ENCODE data around the gene SCN8A.

The SCN8A gene

GRCh38 chr12:51832354-51833107 lies 241.5 kb downstream of the SCN8A start:
- no peak for DNase-seq (ENCODE audit: low read depth, low spot score)

DNA sequence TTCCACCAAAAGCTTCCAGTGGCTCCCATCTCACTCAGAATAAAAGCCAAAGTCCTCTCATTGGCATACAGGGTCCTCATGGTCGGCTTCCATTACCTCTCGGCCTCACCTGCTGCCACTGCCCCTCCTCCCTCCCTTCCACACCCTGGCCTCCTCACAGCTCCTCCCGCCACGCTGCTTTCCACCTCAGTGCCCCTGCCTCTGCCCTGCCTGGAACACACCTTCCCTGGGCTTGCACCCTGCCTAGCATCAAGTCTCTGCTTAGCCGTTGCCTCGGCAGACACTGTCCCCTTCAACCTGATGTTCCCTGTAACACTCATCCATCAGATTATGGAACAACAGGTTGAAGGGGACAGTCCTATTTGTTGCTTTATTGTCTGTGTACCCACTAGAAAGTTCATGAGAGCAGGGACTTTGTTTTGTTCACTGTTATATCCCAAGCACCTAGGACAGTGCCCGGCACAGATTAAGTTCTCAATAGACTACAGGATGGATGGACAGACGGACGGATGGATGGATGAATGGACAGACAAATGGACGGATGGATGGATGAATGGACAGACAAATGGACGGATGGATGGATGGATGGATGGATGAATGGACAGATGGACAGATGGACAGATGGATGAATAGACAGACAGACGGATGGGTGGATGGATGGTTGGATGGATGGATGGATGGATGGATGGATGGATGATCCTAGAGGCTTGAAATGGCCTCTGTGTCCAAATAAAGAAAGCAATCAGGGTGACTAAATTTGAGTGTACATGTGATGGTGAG lies 242.6 kb downstream of the SCN8A start:
- DNase-seq (ENCODE audit: low read depth, low spot score), result no peak

GRCh38 chr12:51834411-51834810 lies 243.4 kb downstream of the SCN8A start:
- no peak for DNase-seq (ENCODE audit: low read depth, low spot score)

DNA sequence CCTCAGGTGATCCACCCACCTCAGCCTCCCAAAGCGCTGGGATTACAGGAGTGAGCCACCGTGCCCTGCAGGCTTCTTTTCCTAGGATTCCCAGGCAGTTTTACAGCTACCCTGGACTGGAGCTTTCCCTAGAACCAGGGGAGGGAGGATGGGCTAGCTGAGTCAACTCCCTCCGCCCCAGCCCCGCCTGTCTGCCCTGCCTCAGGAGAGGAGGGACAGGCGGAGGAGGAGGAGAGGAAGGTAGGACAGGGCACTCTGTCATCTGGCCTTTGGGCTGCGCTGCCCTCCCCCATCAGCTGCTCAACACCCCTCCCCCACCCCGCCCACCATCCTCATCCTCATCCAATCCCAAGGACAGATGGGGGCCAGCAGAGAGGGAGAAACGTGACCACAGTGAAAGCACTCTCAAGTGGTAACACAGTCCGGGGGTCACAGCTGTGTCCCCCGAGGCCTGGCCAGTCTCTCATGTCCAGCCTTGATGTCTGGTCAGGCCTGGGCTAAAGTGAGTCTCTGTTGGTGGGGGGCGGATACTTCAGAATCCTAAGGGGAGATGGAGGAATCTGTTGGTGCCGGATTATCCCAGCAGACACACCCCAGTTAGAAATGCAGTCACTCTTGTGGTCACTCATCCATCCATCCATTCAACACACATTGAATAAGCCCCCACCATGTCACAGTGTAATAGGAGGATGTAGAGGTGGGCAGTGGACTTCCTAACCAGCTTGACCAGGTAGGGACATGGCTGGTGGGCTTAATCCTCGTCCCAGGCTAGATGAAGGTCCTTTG lies 245.2 kb downstream of the SCN8A start:
- DNase-seq (ENCODE audit: low read depth, low spot score), result peak; percentile 97

DNA sequence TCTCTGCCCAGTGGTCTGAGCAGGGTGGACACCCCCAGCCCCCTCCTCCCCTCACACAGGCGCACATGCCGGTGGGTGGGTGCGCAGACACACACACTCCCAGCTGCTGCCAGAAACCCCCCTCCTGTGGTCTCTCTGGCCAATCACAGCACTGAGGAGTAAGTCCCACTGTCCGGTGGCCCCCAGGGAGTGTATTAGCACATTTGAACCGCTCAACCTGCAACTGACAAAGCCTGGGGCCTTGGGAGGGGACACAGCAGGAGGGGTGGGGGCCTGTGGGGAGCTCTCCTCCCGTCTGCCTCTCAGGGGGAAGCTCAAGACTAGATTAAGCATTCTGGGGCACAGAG lies 245.8 kb downstream of the SCN8A start:
- no peak for DNase-seq (ENCODE audit: low read depth, low spot score)

- peak; percentile 78 for DNase-seq (ENCODE audit: low read depth, low spot score)
Measured at GRCh38 chr12:51837286-51837685, 246.3 kb downstream of the SCN8A start.

DNA sequence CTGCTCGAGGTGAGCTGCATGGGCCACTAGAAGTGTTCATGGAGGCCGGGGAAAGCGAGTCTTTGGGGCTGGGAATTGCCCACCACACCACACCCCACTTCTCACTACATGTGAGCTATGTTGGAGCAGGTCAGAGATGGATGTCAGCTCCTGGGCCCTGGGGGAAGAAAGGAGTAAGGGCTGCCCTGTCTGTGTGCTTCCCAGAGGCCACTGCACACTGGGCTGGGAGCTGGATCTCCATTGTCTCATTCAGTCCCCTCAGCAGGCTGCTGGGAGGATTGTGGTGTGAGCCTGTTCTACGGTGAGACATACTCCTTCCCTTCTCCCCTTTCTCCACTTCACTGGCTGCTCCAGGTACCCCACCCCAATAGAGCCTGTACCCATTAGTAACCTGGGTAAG lies 247.0 kb downstream of the SCN8A start:
- DNase-seq (ENCODE audit: low read depth, low spot score), result no peak

DNA sequence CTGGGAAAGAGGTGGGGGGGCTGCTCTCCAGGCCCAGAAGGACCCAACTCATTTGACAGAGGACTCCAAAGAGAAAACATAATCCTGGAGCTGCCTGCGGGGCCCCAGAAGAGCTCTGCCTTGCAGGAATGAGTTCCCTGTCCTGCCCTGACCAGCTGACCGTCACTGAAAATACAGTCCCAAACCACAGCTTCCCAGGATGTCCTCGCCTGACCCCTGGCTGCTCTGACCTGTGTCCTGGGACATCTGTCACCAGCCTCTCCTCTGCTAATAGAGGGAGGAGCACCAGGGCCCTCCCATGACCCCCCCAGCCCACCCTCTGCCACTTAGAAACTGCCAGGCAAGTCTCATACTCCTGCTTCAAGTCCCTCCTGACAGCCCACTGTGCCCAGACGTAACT lies 247.7 kb downstream of the SCN8A start:
- DNase-seq (ENCODE audit: low read depth, low spot score), result no peak

- no peak for DNase-seq (ENCODE audit: low read depth, low spot score)
Measured at GRCh38 chr12:51839310-51839947, 248.4 kb downstream of the SCN8A start.

- no peak for DNase-seq (ENCODE audit: low read depth, low spot score)
Measured at GRCh38 chr12:51840966-51841365, 249.9 kb downstream of the SCN8A start.

GRCh38 chr12:51841727-51842126 lies 250.7 kb downstream of the SCN8A start:
- DNase-seq (ENCODE audit: low read depth, low spot score), result no peak

DNA sequence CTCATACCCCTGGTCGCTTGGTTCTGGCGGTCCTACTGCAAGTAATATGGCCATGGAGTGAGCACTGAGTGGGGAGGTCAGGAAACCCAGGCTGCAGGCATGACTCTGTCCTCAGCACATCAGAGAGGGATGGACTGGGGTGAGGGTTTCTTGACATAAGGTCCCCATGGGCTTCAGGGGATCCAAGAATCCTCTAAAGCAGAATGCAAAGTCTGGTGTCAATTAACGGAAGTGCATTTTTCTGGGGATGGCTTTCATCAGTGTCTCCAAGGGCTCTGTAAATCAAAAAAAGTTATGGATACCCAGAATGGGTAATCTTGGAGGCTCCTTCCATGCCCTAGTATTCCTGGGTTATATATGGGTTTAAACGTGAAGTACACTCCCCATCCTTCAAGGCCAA lies 253.8 kb downstream of the SCN8A start:
- no peak for DNase-seq (ENCODE audit: low read depth, low spot score)

DNA sequence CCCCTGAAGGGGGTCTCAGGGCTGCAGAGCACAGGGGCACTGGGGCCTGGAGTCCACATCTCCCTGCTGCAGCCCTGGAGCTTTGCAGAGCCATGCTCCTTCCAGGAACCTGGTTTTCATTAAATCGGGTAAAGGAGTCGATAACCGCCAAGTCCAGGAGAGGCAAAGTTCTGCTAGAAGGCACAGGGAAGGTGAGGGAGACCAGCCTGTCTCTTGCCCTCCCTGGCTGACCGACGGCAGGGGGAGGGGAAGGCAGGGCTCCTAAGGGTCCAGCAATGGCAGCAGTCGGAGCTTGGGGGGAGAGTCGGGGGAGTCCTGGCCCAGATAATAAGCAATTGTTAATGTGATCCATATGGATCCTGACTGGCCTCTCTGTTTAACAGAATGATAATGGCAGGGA lies 254.4 kb downstream of the SCN8A start:
- DNase-seq (ENCODE audit: low read depth, low spot score), result no peak

DNA sequence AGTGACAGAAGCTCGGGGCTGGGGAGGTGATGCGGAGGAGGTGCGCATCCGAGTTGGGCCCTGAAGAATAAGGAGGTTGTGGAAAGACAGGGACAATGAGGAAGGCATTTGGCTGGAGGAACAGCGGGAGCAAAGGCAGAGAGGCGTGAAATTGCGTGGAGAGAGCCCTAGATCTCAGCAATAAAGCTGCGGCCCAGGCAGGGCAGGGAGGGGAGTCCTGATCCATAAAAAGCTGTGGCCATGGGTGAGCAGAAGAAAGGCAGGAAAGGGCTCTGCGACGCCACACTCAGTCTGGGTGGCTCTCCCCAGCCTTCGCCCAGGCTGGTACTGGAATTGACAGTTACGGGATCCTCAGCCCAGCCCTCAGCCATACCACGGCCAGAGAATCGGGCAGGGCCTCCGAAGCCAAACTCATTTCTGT lies 255.2 kb downstream of the SCN8A start:
- no peak for DNase-seq (ENCODE audit: low read depth, low spot score)

DNA sequence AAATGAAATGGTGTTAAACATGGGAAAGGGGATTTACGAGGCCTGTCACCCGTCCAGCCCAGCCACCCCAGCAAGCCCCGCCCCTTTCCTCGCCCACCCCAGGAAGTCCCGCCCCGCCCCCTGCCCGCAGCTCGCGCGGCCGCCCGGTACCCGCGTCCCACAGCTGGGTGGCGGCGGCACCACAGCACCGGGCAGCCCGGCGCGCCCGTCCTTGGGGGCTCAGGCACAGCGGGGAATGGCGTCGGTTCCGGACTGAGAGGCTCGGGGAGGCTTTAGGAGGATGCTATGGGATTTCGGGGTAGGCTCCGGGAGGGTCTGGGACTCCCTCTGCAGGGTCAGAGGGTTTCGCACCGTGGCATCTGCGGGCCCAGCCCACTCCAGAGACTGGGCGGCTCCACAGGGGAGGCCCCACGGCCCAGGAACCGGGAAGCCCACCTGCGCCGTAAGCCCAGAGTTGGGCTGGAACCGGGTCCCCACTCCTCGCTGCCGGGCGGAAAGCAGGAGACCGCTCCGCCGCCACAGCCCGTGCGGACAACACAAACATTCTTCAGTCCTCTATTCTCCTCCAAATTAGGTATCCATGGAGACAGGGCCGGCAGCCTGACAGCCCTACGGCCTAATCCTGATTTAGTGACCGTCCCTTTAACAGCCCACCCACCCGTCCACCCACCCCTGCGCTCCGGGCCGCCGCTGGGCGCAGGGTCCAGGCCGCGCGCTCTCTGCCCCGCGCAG lies 256.0 kb downstream of the SCN8A start:
- DNase-seq (ENCODE audit: low read depth, low spot score), result peak; percentile 82

- peak; percentile 71 for DNase-seq (ENCODE audit: low read depth, low spot score)
Measured at GRCh38 chr12:51847643-51848325, 256.8 kb downstream of the SCN8A start.

DNA sequence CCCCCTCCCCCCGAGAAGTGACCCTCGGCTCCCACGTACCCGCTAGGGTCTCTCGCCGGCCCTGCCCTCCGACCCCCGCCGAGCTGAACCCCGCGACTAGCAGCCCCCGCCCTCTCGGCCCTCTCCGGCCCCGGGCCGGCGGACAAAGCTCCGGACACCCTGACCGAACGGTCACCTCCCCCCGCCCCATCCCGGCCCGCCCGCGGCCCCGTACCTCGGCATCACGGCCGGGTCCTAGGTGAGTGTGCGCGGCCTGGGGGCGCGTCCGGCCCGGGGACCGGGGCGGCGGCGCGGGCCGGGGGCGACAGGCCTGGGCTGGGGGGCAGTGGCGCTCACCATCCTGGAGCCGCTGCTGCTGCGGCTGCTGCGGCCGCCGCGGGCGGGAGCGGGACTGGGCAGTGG lies 257.3 kb downstream of the SCN8A start, which contains the start of gene FIGNL2:
Gene FIGNL2 (minus strand): TSS at position 393 of the 402 bp plus-strand sequence. CDS start 26,305 bp downstream, outside the sequence.
- no peak for DNase-seq (ENCODE audit: low read depth, low spot score)

- peak; percentile 73 for DNase-seq (ENCODE audit: low read depth, low spot score)
Measured at GRCh38 chr12:51848841-51849735, 258.1 kb downstream of the SCN8A start.

All from ELF-1 (cell line).